Lower leg skin (tissue), 4 donors: ENCODE data around the gene STAU1. TPM values are rescaled to one million over a fixed set of nuclear protein-coding genes. Genes with fewer than 3 reads are reported as not detected.
"Not testable (repeated sequence)": the region's sequence is repeated elsewhere in the genome, so short reads cannot be mapped to it uniquely, and the experiment has no call there.

Source experiments
- DNase-seq, 2 donors: peaks; one replicate each; pipeline ENCODE4 v3.0.0-alpha.2; 2019; ENCODE audit warnings: low spot score in 2 of 2
- H3K4me3 ChIP-seq: fragments of 200-600 bp; sonication (generic); 2 replicates; pipeline ENCODE4 v1.5.1; 2017; ENCODE audit warnings: mild to moderate bottlenecking, low read depth; ENCODE audit not compliant: poor library complexity, severe bottlenecking
- CTCF ChIP-seq, 3 donors: fragments of 450-650 bp; IDR thresholded peaks; one replicate each; pipeline ENCODE4 v1.5.1; 2016; ENCODE audit warnings: antibody characterized with exemption in 3 of 3, mild to moderate bottlenecking in 3 of 3, moderate library complexity in 2 of 3
- POLR2A ChIP-seq, 2 donors: fragments of 450-650 bp; IDR thresholded peaks; one replicate each; pipeline ENCODE4 v1.6.1; 2016 to 2017; ENCODE audit warnings: antibody characterized with exemption in 2 of 2, mild to moderate bottlenecking in 1 of 2, moderate library complexity in 1 of 2
- WGBS, 2 donors: methylation state at CpG; one replicate each; pipeline ENCODE4 v1.1.5; 2018; 5-methylcytosine and 5-hydroxymethylcytosine counted together
- intact Hi-C: fragments of 100-400 bp; cut with DNase I; formaldehyde crosslinking; loops from one replicate; pipeline ENCODE4 v1.15.0; 2023; ENCODE audit warnings: low total_unique reads
- total RNA-seq, 4 donors: library from RNA; depleted of rRNA; stranded (reverse); fragments of >200 nt; gene quantifications; one replicate each; pipeline ENCODE4 v1.1.0, GENCODE V29; 2016

STAU1 gene
- total RNA-seq, 4 donors from 2014 or later, result 68.4 to 90.0 (median 77.0) TPM

GRCh38 chr20:49096203-49096730, 91.9 kb downstream of the STAU1 start:
- DNase-seq, result peak in 1 of 2 donors; percentile 25
- intact Hi-C loops, result no loop called here
- TF ChIP-seq CTCF (IDR thresholded peaks at IDR 0.05) (no peak), POLR2A (IDR thresholded peaks at IDR 0.05) (no peak)
- WGBS, 2 donors, result 87 to 89% methylated on average over 7 of the region's 7 CpGs
- no peak overlapping the region for H3K4me3 ChIP-seq

- TF ChIP-seq CTCF (IDR thresholded peaks at IDR 0.05) (no peak), POLR2A (IDR thresholded peaks at IDR 0.05) (no peak)
- H3K4me3 ChIP-seq, result no peak overlapping the region
- 95 to 96% methylated on average over 1 of the region's 1 CpG for WGBS, 2 donors
- DNase-seq, result no peak
- intact Hi-C loops, result no loop called here
These were observed 96.4 kb downstream of the STAU1 start for GRCh38 chr20:49091762-49092161.

- WGBS, 2 donors, result 96% methylated on average over 8 of the region's 8 CpGs
- no peak for DNase-seq
- H3K4me3 ChIP-seq, result no peak overlapping the region
- TF ChIP-seq CTCF (IDR thresholded peaks at IDR 0.05) (no peak), POLR2A (IDR thresholded peaks at IDR 0.05) (no peak)
- intact Hi-C loops, result no loop called here
These were observed 97.0 kb downstream of the STAU1 start for GRCh38 chr20:49091104-49091503.

GRCh38 chr20:49082295-49082694, 105.8 kb downstream of the STAU1 start:
- intact Hi-C loops, DNase-seq, H3K4me3 ChIP-seq: not testable (repeated sequence)
- WGBS, 2 donors, result 94 to 96% methylated on average over 12 of the region's 12 CpGs

GRCh38 chr20:49078310-49078709, 109.8 kb downstream of the STAU1 start:
- no peak overlapping the region for H3K4me3 ChIP-seq
- 91 to 95% methylated on average over 3 of the region's 3 CpGs for WGBS, 2 donors
- TF ChIP-seq POLR2A (IDR thresholded peaks at IDR 0.05) (no peak), CTCF (IDR thresholded peaks at IDR 0.05) (no peak)
- no peak for DNase-seq
- intact Hi-C loops, result no loop called here

GRCh38 chr20:49074521-49074920, 113.6 kb downstream of the STAU1 start:
- WGBS, 2 donors, result 47 to 87% methylated on average over 2 of the region's 2 CpGs
- TF ChIP-seq POLR2A (IDR thresholded peaks at IDR 0.05) (no peak), CTCF (IDR thresholded peaks at IDR 0.05) (no peak)
- no peak overlapping the region for H3K4me3 ChIP-seq
- intact Hi-C loops, result no loop called here
- no peak for DNase-seq

Other genes starting within 250 kb of the STAU1 start
- gene CSE1L, start 142.0 kb downstream of the STAU1 start, total RNA-seq, result 10 to 100 TPM; 35.8 to 40.8 (median 39.5) TPM
- gene DDX27, start 31.1 kb upstream of the STAU1 start, total RNA-seq, result 10 to 100 TPM; 33.9 to 38.0 (median 36.7) TPM
- gene ZNFX1, start 89.7 kb upstream of the STAU1 start, total RNA-seq, result 10 to 100 TPM; 26.0 to 31.4 (median 28.1) TPM